PFSK-1 (cell line): Measurements from ENCODE around the gene ITGA1.

ENCODE experiments used
- FOXP2 ChIP-seq: optimal IDR thresholded peaks from 2 replicates; pipeline ENCODE3; 2011; ENCODE audit warnings: borderline replicate concordance, control low read depth, inconsistent platforms; ENCODE audit not compliant: insufficient read depth; ENCODE audit errors: extremely low read length, extremely low read depth
- POLR2AphosphoS5 ChIP-seq: IDR thresholded peaks from 2 replicates; pipeline ENCODE4 v1.6.1; 2012; ENCODE audit warnings: low read depth, mild to moderate bottlenecking, control low read depth, low read length, moderate library complexity
- REST ChIP-seq, 2 experiments: IDR thresholded peaks; 2 replicates each; pipeline versions ENCODE4 v1.6.1 to v1.8.0; 2011 to 2012; ENCODE audit warnings: low read depth in 2 of 2, low read length in 2 of 2, control low read depth in 1 of 2, inconsistent platforms in 1 of 2, mild to moderate bottlenecking in 1 of 2, moderate library complexity in 1 of 2; ENCODE audit not compliant: insufficient read depth in 1 of 2
- SIN3A ChIP-seq: IDR thresholded peaks from 2 replicates; pipeline ENCODE4 v1.6.1; 2012; ENCODE audit warnings: mild to moderate bottlenecking, low read length, moderate library complexity, borderline replicate concordance; ENCODE audit not compliant: insufficient read depth
- TAF1 ChIP-seq: IDR thresholded peaks from 2 replicates; pipeline ENCODE4 v1.6.1; 2012; ENCODE audit warnings: low read length, control low read depth, borderline replicate concordance; ENCODE audit not compliant: insufficient read depth

Gene ITGA1

DNA sequence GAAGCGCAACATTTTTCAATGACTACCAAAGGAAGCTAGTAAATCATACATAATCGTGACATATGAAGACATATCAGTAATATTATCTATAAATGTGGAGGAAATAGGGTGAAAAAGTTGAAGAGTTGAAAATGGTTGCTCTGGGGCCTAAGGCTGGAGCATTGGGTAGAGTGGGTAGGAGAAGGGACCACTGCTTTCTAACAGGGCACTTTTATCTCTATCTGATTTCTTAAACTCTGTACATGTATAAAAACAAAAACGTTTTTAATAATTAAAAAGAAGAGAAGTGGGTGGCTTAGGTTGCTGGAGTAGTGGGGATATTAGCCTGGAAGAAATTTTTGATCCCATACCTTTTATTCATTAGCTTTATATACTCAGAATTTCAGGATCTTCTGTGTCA, 44.2 kb upstream of the ITGA1 start:
- no peak for TF ChIP-seq FOXP2
- TF ChIP-seq TAF1, result no peak
- TF ChIP-seq SIN3A, result no peak
- TF ChIP-seq REST (IDR thresholded peaks at IDR 0.05; ENCODE audit: insufficient read depth in 1 of 2, low read depth in 2 of 2, low read length in 2 of 2), result no peak
- TF ChIP-seq POLR2AphosphoS5, result no peak

DNA sequence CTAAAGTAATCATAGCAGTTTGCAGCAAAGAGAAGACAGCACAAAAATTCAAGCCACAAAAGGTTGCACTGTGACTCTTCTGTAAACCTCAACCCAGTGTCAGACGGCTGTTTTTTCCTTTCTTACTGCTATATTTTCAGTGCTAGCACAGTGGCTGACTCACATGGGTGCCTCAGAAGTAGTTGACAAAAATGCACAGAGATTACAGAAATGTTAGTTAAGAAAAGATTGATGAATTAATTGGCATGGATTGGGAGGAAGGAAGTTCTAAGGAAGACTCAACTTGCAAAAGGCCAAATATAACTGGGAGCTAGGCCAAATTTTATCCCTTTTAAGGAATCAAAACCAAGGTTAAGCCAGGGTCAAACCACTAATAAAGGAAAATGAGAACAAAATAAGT, 43.7 kb upstream of the ITGA1 start:
- TF ChIP-seq REST (IDR thresholded peaks at IDR 0.05; ENCODE audit: insufficient read depth in 1 of 2, low read depth in 2 of 2, low read length in 2 of 2), result no peak
- TF ChIP-seq SIN3A, result no peak

GRCh38 chr5:52746539-52746938, 41.2 kb upstream of the ITGA1 start:
- TF ChIP-seq SIN3A (no peak), FOXP2 (no peak), TAF1 (no peak), REST (IDR thresholded peaks at IDR 0.05; ENCODE audit: insufficient read depth in 1 of 2, low read depth in 2 of 2, low read length in 2 of 2) (no peak), POLR2AphosphoS5 (no peak)

- TF ChIP-seq POLR2AphosphoS5, result no peak
- TF ChIP-seq SIN3A, result no peak
- no peak for TF ChIP-seq FOXP2
- no peak for TF ChIP-seq TAF1
- no peak for TF ChIP-seq REST (IDR thresholded peaks at IDR 0.05; ENCODE audit: insufficient read depth in 1 of 2, low read depth in 2 of 2, low read length in 2 of 2)
Measured at GRCh38 chr5:52748590-52748989, 39.1 kb upstream of the ITGA1 start.

- TF ChIP-seq SIN3A (no peak), POLR2AphosphoS5 (no peak), TAF1 (no peak), FOXP2 (no peak), REST (IDR thresholded peaks at IDR 0.05; ENCODE audit: insufficient read depth in 1 of 2, low read depth in 2 of 2, low read length in 2 of 2) (no peak)
Measured at GRCh38 chr5:52749666-52750065, 38.0 kb upstream of the ITGA1 start.
